Common myeloid progenitor, CD34-positive (primary cell): Measurements from ENCODE around the gene SMKR1.

Experiments
- CTCF ChIA-PET: fragments of 350-600 bp; sonication (Branson Sonifier 250); formaldehyde crosslinking; loops from one replicate; lab custom pipeline; 2021; ENCODE audit warnings: antibody characterized with exemption; lab: Charles Lee
- POLR2A ChIA-PET: fragments of 350-600 bp; sonication (Branson Sonifier 250); formaldehyde crosslinking; loops from one replicate; lab custom pipeline; 2021; ENCODE audit warnings: antibody characterized with exemption; lab: Charles Lee
- DNase-seq, 3 donors: peaks; one replicate each; pipeline versions ENCODE4 v3.0.0 to v3.0.0-alpha.2; 2013
- H3K27ac ChIP-seq, 2 experiments: 1 replicate in 1 of 2; 2 replicates in 1 of 2; pipeline ENCODE4 v1.7.0; 2013; ENCODE audit warnings: inconsistent platforms in 2 of 2, low read length in 2 of 2, mild to moderate bottlenecking in 2 of 2, low read depth in 1 of 2, moderate library complexity in 1 of 2; ENCODE audit not compliant: severe bottlenecking in 2 of 2, insufficient read depth in 1 of 2, poor library complexity in 1 of 2
- H3K27me3 ChIP-seq, 5 experiments: replicated peaks in 2 of 5; 1 replicate in 3 of 5; 2 replicates in 2 of 5; pipeline versions ENCODE4 v1.6.1 to v1.7.0; 2013; ENCODE audit warnings: low read length in 4 of 5, mild to moderate bottlenecking in 2 of 5, moderate library complexity in 2 of 5, inconsistent platforms in 1 of 5; ENCODE audit not compliant: insufficient read depth in 5 of 5, control insufficient read depth in 4 of 5
- H3K36me3 ChIP-seq, 4 experiments: 1 replicate in 2 of 4; 2 replicates in 2 of 4; pipeline versions ENCODE4 v1.6.1 to v1.7.0; 2013; ENCODE audit warnings: low read length in 3 of 4, control low read depth in 1 of 4, mild to moderate bottlenecking in 1 of 4; ENCODE audit not compliant: control insufficient read depth in 4 of 4, insufficient read depth in 4 of 4
- H3K4me1 ChIP-seq, 4 experiments: 1 replicate in 3 of 4; 2 replicates in 1 of 4; pipeline versions ENCODE4 v1.6.1 to v1.7.1; 2013; ENCODE audit warnings: low read length in 3 of 4, mild to moderate bottlenecking in 3 of 4, control low read depth in 1 of 4, inconsistent platforms in 1 of 4, moderate library complexity in 1 of 4; ENCODE audit not compliant: control insufficient read depth in 4 of 4, insufficient read depth in 4 of 4; ENCODE audit errors: control extremely low read depth in 1 of 4
- H3K4me3 ChIP-seq, 7 experiments: 1 replicate in 4 of 7; 2 replicates in 3 of 7; pipeline versions ENCODE4 v1.5.1 to v1.7.0; 2013; ENCODE audit warnings: mild to moderate bottlenecking in 7 of 7, low read length in 6 of 7, moderate library complexity in 6 of 7, inconsistent platforms in 2 of 7, low read depth in 2 of 7, control low read depth in 1 of 7; ENCODE audit not compliant: insufficient read depth in 4 of 7, control insufficient read depth in 1 of 7; ENCODE audit errors: extremely low read depth in 1 of 7
- H3K9me3 ChIP-seq, 5 experiments: 1 replicate in 4 of 5; 2 replicates in 1 of 5; pipeline versions ENCODE4 v1.6.1 to v1.7.1; 2013; ENCODE audit warnings: low read length in 4 of 5, mild to moderate bottlenecking in 2 of 5, inconsistent platforms in 1 of 5, low read depth in 1 of 5, moderate library complexity in 1 of 5; ENCODE audit not compliant: control insufficient read depth in 4 of 5, insufficient read depth in 2 of 5; ENCODE audit errors: control extremely low read depth in 1 of 5
- WGBS: methylation state at CpG from one replicate; pipeline ENCODE4 v1.1.5; 2013; ENCODE audit not compliant: insufficient coverage; 5-methylcytosine and 5-hydroxymethylcytosine counted together

SMKR1 gene

DNA sequence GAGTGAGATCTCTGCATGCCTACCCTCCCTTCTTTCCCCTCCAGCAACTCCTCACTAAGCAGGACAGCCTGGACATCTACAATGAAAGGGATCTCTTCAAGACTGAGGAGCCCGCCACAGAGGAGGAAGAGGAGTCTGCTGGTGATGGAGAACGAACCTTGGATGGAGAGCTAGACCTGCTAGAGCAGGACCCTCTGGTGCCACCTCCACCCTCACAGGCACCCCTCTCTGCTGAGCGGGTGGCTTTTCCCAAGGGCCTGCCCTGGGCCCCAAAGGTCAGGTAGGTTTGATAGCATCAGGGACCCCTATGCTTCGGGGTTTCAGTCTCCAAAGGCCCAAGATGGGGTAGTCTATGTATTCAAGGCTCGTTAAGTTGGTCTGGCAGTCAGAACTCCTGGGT, 44.2 kb upstream of the SMKR1 start:
- H3K9me3 ChIP-seq = no peaks in the 10 kb centered on the region
- H3K36me3 ChIP-seq = peaks cover 0 to 10% (median 0%) of the 10 kb centered on the region in 4 experiments
- no peak for DNase-seq
- POLR2A ChIA-PET = no interaction called here
- CTCF ChIA-PET = interaction anchor here (1.6 kb wide), 1 partner anchor 13 kb away, joined by 4 read pairs; no protein-coding TSS in a partner anchor
- H3K4me3 ChIP-seq = no peak overlapping the region
- 100% methylated on average over 4 of the region's 5 CpGs for WGBS
- H3K4me1 ChIP-seq = no peaks in the 10 kb centered on the region
- no peaks in the 10 kb centered on the region for H3K27me3 ChIP-seq
- H3K27ac ChIP-seq = no peak overlapping the region

DNA sequence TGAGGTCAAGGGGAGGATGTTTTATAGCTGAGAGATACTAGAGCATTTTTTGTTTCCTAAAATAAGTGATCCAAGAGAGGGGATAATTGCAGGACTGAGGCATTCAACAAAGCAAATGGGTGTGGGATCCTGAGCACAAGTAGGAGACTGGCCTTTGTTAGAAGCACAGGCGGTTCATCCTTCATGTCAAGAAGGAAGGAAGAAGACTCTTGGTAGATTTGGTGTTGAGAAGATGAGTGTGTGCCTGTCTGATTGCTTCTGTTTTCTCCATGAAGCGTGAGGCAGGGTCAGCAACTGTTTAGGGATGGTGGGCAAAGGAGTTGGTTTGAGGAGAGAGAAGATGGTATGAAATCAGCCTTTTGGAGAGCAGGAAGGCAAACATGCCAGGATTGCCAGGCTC, 40.5 kb upstream of the SMKR1 start:
- H3K27me3 ChIP-seq = no peaks in the 10 kb centered on the region
- 87% methylated on average over 2 of the region's 2 CpGs for WGBS
- CTCF ChIA-PET = interaction anchor here (1.4 to 1.6 kb wide), 2 partner anchors 9 to 94 kb away, joined by 5 to 7 read pairs; no protein-coding TSS in a partner anchor
- H3K9me3 ChIP-seq = no peaks in the 10 kb centered on the region
- no peak for DNase-seq
- no peaks in the 10 kb centered on the region for H3K4me1 ChIP-seq
- no peak overlapping the region for H3K4me3 ChIP-seq
- H3K27ac ChIP-seq = no peak overlapping the region
- POLR2A ChIA-PET = no interaction called here
- H3K36me3 ChIP-seq = peaks cover 0 to 6% (median 0%) of the 10 kb centered on the region in 4 experiments

DNA sequence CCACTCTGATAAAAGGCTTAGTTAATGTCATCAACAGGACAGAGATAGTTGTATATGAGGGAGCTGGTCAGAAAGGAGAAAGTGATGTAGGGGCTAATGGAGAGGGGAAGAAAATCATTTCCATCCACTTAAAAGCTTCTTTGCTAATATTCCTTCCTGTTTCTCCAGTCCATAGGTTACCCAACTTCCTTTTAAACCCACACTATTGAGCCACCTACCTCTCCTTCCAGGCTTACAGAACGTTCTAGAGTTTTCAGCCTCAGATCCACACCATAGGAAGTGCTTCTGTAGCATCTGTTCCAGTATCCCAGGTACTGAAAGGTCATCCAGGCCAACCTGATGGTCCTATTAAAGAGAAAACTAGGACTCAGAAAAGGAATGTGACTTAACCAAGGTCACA, 39.9 kb upstream of the SMKR1 start:
- CTCF ChIA-PET = interaction anchor here (1.2 to 3.4 kb wide), 4 partner anchors 9 to 119 kb away, joined by 3 to 14 read pairs (median 6); no protein-coding TSS in a partner anchor
- H3K27ac ChIP-seq = no peak overlapping the region
- H3K9me3 ChIP-seq = no peaks in the 10 kb centered on the region
- DNase-seq = no peak
- WGBS = 20% methylated on average over 1 of the region's 1 CpG
- peaks cover 0 to 6% (median 0%) of the 10 kb centered on the region in 4 experiments for H3K36me3 ChIP-seq
- H3K4me1 ChIP-seq = no peaks in the 10 kb centered on the region
- no peak overlapping the region for H3K4me3 ChIP-seq
- no peaks in the 10 kb centered on the region for H3K27me3 ChIP-seq
- POLR2A ChIA-PET = no interaction called here

DNA sequence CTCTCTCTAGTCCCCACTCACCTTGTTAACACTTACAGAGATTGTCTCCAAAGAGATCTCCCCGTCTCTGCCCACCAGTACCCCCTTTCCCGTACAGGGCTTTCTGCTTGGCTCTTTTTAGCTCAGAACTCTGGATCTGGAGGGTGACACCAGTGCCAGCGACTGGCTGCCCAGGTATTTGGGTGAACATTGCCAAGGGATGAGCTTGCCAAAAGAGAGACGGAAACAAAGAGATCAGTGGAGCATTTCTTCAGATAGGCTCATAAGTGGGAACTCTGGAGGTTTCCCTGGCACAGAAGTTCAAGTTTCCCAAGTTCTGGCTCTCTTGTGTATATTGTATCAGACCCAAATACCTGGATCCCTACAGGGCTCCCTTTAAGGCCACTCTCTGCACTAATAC, 38.1 kb upstream of the SMKR1 start:
- POLR2A ChIA-PET = interaction anchor here (0.5 kb wide), 1 partner anchor 913 kb away, joined by 3 read pairs; no protein-coding TSS in a partner anchor
- Histone ChIP-seq H3K4me3 (no peak overlapping the region), H3K27ac (no peak overlapping the region), H3K36me3 (peaks cover 0 to 2% (median 0%) of the 10 kb centered on the region in 4 experiments), H3K4me1 (no peaks in the 10 kb centered on the region), H3K9me3 (no peaks in the 10 kb centered on the region), H3K27me3 (no peaks in the 10 kb centered on the region)
- 100% methylated on average over 2 of the region's 4 CpGs for WGBS
- CTCF ChIA-PET = interaction anchor here (0.8 to 11.8 kb wide), 4 partner anchors 13 to 94 kb away, joined by 3 to 225 read pairs (median 9); no protein-coding TSS in a partner anchor
- DNase-seq = no peak

DNA sequence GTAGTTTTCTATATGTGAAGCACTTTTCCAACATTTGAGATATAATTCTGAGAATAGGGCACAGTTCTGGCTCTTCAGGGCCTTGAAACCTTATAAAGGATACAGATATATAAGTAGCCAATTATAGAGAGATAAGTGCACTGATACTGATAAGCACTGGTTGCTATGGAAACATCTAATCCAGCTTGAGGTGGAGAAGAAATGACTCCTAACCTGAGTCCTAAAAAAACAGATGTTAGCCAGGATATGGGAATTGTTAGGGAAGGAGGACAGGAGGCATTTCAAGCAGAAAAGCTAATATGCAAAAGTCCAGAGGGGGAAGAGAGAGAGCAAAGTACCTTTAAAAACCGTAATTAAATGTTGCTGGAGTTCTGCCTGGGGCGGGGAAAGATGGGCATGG, 37.3 kb upstream of the SMKR1 start:
- Histone ChIP-seq H3K4me3 (no peak overlapping the region), H3K27ac (no peak overlapping the region), H3K36me3 (no peaks in the 10 kb centered on the region), H3K9me3 (no peaks in the 10 kb centered on the region), H3K4me1 (no peaks in the 10 kb centered on the region), H3K27me3 (no peaks in the 10 kb centered on the region)
- ChIA-PET CTCF (interaction anchor here (0.7 to 11.8 kb wide), 7 partner anchors 13 to 122 kb away, joined by 3 to 225 read pairs (median 4); partner anchors contain the start of gene STRIP2), POLR2A (no interaction called here)
- DNase-seq = no peak
- 100% methylated on average over 2 of the region's 2 CpGs for WGBS

DNA sequence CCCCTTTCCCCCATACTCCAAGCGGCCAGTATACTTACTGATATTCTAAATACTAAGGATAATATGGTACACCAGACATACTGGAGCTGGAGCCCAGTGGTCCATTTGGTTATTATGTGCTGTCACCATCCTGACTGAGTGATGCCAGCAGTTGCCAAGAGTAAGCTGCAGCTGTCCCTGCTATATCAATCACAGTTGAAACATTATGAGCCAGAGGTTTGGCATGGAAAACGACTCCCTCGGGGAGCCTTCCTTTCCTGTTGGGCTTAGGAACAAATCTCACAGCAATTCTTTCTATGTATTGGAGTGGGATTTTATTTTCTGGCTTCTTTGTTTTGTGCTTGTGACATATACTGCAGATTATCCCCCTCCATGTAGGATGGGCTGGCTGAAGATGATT, 35.5 kb upstream of the SMKR1 start:
- Histone ChIP-seq H3K4me3 (no peak overlapping the region), H3K36me3 (no peaks in the 10 kb centered on the region), H3K4me1 (no peaks in the 10 kb centered on the region), H3K27me3 (no peaks in the 10 kb centered on the region), H3K27ac (no peak overlapping the region), H3K9me3 (no peaks in the 10 kb centered on the region)
- WGBS = no CpG with 5 or more reads among the region's 3 CpGs
- CTCF ChIA-PET = interaction anchor here (1.2 to 11.8 kb wide), 4 partner anchors 81 to 249 kb away, joined by 3 to 225 read pairs (median 5); no protein-coding TSS in a partner anchor
- no peak for DNase-seq
- POLR2A ChIA-PET = interaction anchor here (0.7 kb wide), 1 partner anchor 25 kb away, joined by 3 read pairs; no protein-coding TSS in a partner anchor

DNA sequence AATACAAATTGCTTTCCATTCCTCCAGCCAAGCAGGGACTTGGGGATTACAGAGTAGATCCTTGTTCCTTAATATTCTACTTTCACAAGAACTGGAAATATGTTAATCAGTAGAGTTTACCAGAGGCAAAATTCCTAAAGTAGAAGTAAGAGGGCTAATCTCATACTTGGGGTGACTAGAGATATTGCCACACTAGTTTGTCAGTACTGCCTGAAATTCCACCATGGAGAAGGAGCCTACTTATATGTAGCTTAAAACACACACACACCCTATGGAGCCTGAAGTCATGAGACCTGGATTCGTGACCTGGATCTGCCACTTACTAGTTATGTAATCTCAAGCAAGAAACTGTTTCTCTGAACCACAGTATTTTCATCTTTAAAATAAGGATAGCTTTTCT, 34.2 kb upstream of the SMKR1 start:
- no CpG with 5 or more reads among the region's 1 CpG for WGBS
- Histone ChIP-seq H3K4me3 (no peak overlapping the region), H3K36me3 (no peaks in the 10 kb centered on the region), H3K9me3 (no peaks in the 10 kb centered on the region), H3K4me1 (no peaks in the 10 kb centered on the region), H3K27me3 (no peaks in the 10 kb centered on the region), H3K27ac (no peak overlapping the region)
- no peak for DNase-seq
- POLR2A ChIA-PET = no interaction called here
- CTCF ChIA-PET = interaction anchor here (0.7 to 11.8 kb wide), 10 partner anchors 18 to 250 kb away, joined by 3 to 225 read pairs (median 4); partner anchors contain the start of gene STRIP2
